ENCODE data around the gene TP53TG3E. TPM values are rescaled to one million over a fixed set of nuclear protein-coding genes. Genes with fewer than 3 reads are reported as not detected.

The TP53TG3E gene
- polyA plus RNA-seq, 1 of the 3 experiments (the other 2 are of a cell fraction) = 0.67 TPM

Small RNA genes within 50 kb of the gene (small RNA-seq; reads per million reads assigned to genes)
- gene AC141257.3 = 0 reads per million in 7 experiments

Other genes with a start within 250 kb of the TP53TG3E start
- 0.44 and 0.76 TPM in 2 replicates for gene TP53TG3C, start 110.1 kb upstream of the TP53TG3E start, polyA plus RNA-seq (2012; rRNA removed)
- gene TP53TG3B, start 56.5 kb downstream of the TP53TG3E start, polyA plus RNA-seq (2012; rRNA removed) = 0.92 and 1.7 TPM in 2 replicates
- 0.02 and 0.47 TPM in 2 replicates for gene TP53TG3F, start 155.3 kb downstream of the TP53TG3E start, polyA plus RNA-seq (2012; rRNA removed)

All from SK-N-SH (cell line).